GM12865 (cell line): ENCODE results near the gene LRRC26.
"Not testable (repeated sequence)": the region's sequence is repeated elsewhere in the genome, so short reads cannot be mapped to it uniquely, and the experiment has no call there.

Experiments
- DNase-seq: peaks from one replicate; pipeline ENCODE4 v3.0.0; 2010; ENCODE audit warnings: low read depth
- H3K4me3 ChIP-seq: 2 replicates; pipeline ENCODE4 v1.5.1; 2011; ENCODE audit warnings: mild to moderate bottlenecking, low read depth, low read length, control low read depth
- TF ChIP-seq, protein P1 (sequence below): IDR thresholded peaks from 2 replicates; pipeline ENCODE4 v1.5.1; 2011; ENCODE audit warnings: low read length, control low read depth, low read depth, inconsistent platforms; ENCODE audit not compliant: insufficient read depth; ENCODE audit errors: missing control alignments

The LRRC26 gene

DNA sequence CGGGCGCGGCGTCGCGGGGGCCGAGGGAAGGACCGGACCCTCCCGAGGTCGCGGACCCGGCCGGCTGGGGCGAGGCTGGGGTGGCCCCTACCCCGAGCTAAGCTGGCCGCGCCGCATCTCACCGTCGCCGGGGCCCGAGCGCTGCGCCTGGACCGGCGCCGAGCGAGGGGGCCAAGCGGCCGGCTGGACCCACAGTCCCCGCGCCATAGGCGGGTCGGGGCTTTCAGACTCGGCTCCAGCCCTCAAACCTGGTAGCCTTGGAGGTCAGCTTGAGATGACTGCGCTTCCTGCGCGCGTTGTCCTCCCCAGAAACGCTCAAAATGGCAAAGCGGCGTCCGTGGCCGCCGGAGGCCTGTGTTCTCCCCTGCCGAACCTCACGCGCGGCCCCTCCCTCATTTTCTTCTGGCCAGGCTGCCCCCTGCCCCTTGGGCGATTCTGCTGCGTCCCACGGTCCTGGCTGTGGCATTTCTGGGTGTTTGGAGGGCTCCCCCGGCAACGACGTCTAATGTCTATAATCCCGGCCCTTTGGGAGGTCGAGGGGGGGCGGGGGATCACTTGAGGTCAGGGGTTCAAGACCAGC lies 39.6 kb downstream of the LRRC26 start:
- DNase-seq: no peak
- peak overlapping the region; percentile 78 for H3K4me3 ChIP-seq
- TF ChIP-seq, protein P1, sequence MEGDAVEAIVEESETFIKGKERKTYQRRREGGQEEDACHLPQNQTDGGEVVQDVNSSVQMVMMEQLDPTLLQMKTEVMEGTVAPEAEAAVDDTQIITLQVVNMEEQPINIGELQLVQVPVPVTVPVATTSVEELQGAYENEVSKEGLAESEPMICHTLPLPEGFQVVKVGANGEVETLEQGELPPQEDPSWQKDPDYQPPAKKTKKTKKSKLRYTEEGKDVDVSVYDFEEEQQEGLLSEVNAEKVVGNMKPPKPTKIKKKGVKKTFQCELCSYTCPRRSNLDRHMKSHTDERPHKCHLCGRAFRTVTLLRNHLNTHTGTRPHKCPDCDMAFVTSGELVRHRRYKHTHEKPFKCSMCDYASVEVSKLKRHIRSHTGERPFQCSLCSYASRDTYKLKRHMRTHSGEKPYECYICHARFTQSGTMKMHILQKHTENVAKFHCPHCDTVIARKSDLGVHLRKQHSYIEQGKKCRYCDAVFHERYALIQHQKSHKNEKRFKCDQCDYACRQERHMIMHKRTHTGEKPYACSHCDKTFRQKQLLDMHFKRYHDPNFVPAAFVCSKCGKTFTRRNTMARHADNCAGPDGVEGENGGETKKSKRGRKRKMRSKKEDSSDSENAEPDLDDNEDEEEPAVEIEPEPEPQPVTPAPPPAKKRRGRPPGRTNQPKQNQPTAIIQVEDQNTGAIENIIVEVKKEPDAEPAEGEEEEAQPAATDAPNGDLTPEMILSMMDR: no peak

DNA sequence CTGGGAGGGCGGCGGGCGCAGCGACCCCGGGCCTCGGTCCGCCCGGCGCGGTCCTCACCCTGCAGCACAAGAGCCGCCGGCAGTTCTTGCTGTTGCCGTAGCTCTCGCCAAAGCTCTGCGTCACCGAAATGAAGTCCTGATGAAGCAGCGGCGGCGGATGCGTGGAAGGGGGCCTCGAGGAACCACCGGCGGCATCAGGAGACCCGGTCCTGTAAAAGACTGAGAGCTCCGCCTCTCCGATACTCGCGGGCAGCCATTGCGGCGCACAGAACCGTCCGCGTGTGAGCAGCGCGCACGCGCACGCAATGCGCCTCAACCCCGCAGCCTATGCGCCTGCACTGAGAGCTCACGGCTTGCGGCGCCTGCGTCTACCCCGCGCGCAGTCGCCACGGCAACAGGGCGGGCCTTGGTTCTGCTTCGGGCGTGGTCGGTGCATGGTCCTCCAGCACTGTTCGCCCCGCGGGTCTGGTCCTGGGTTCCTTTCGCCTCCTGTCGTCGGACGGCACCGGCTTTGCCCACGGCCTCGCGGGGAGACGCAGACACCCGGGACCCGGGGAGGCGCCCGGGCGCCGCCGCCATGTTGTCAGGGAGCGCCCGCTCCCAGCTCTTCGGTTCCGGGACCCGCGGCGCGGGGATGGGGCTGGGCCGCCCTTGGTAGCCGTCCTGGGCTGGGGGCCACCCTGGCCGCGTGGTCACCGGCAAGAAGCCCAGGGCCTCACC lies 40.2 kb downstream of the LRRC26 start:
- peak; percentile 95 for DNase-seq
- TF ChIP-seq, protein P1: no peak
- peak overlapping the region; percentile 78 for H3K4me3 ChIP-seq

DNA sequence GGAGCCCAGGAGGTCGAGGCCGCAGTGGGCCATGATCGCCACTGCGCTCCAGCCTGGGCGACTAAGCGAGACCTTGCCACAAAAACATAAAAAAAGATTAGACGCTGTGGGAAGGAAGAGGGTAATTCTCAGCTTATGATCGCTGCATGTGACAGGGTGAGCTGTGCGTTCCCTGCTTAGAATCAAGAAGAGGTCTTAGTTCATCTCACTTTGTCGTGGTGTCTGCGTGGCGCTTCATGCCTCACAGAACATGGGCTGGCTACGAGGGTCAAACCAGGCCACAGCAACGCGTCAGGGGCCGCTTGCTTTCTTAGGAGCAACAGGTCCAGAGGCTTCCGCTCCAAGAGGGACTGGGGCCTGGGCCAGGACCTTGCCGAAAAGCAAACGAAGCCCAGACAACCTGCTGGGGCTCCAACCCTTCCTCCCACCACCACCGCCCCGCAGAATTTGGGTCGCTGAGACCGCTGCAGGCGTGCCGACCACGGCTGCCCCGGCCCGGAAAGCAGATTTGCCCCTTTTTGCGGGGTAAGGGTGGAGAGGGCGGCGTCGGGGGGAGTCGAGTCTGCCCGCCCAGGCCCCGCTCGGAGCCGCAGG lies 40.9 kb downstream of the LRRC26 start:
- DNase-seq: peak; percentile 49
- H3K4me3 ChIP-seq: peak overlapping the region; percentile 78
- TF ChIP-seq, protein P1: no peak

DNA sequence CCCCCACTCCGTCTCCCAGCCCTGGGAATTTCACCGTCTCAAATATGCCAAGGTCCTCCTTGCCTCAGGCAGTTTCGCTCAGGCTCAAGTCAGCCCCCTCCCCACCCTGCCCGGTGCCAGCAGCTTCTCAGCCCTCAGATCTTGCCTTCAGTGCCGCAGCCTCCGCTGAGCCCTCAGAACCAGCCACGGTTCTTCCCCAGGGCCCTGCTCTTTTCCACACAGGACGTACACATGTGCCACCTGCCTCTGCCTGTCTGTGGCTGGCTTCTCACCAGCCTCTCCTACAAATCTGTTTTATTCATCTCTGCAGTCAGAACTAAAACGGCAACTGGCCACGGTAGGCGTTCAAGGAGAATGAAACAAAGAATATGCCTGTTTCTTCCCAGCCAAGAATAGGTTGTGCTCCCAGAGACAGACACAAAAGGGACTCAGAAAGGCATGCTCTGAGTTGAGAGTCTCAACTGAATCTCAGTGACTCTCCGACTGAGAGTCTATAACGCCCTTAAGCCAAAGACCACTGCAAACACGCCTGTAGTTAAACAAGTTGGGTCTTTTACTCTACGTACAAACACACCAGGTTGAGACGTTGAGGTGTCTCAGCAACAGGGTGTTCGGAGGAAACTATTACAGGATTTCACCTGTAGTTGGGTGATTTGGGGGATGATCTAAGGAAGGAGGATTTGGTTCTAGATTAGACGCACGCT lies 41.5 kb downstream of the LRRC26 start:
- H3K4me3 ChIP-seq: peak overlapping the region; percentile 78
- DNase-seq: no peak
- TF ChIP-seq, protein P1: no peak

DNA sequence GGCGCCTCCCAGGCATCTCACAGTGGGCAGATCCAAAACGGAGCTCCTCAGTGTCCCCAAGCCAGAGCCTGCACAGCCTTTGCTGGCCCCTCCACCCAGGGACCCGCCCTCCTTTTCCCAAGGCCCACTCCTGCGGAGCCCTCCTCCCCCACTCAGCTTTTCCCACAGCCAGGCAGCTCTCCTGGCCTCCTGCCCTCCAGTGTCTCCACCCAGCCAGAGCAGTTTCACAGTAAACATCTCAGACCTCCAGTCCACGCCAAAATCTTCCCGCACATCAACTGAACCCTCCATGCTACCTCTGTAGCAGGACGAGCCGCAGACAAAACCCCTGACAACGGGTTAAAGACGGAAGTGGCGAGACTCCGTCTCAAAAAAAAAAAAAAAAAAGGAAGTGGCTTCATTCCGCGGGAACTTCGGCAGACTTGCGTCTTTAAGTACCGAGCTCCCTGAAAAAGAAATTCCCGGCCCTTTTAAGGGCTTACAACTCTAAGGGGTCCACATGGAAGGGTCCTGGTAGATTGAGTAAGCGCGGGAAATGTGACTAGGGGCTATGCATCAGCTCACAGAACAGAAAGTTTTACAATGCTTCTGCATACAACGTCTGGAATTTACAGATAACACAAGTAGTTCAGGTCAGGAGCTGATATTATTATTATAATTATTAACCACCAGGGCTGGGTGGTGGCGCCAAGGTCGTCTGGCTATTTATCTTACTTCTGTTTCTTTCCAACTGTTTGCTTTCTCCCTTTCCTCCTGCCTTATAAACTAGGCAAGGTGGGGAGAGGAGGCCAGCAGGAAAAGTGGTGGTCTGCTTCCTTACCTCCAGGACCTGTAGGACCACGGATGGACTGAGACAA lies 42.3 kb downstream of the LRRC26 start:
- TF ChIP-seq, protein P1: no peak
- peak; percentile 74 for DNase-seq
- H3K4me3 ChIP-seq: peak overlapping the region; percentile 78

DNA sequence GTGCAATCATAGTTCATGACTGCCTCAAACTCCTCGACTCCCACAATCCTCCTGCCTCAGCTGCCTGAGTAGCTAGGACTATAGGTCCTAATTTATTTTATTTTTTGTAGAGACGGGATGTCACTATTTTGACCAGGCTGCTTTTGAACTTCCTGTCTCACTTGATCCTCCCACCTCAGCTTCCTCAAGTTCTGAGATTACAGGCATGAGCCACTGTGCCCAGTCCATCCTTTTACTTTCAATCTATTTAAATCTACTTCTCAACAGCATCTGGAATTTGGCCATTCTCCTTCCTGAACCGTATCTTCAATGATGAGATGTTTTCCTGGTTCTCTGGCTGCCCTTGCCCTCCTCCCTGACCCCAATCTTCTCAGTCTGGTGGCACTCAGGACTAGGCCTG lies 43.1 kb downstream of the LRRC26 start:
- TF ChIP-seq, protein P1: no peak
- H3K4me3 ChIP-seq: peak overlapping the region; percentile 78
- DNase-seq: peak; percentile 55

DNA sequence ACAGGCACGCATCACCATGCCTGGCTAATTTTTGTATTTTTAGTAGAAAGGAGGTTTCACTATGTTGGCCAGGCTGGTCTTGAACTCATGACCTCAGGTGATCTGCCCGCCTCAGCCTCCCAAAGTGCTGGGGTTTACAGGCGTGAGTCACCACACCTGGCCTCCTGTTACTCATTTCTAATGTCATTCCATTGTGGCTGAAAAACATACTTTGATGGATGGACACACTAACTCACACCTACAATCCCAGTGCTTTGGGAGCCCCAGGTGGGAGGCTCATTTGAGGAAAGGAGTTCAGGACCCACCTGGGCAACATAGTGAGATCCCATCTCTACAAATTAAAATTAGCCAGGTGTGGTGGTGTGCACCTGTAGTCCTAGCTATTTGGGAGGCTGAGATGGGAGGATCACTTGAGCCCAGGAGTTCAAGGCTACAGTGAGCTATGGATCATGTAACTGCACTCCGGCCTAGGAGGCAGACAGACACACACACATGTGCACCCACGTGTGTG lies 45.8 kb downstream of the LRRC26 start:
- not testable (repeated sequence) for H3K4me3 ChIP-seq

More for the DNA sequence above, 45.8 kb downstream of the LRRC26 start:
- not testable (repeated sequence) for DNase-seq
